Measurements from ENCODE around the gene HAVCR2. TPM values are rescaled to one million over a fixed set of nuclear protein-coding genes. Genes with fewer than 3 reads are reported as not detected.

HAVCR2 gene
- total and polyA plus RNA-seq, 9 of the 15 experiments (the other 6 are each of a cell fraction or from before 2014, with no cell fraction given): 0.04 to 0.11 (median 0.06) TPM; not detected in 5

DNA sequence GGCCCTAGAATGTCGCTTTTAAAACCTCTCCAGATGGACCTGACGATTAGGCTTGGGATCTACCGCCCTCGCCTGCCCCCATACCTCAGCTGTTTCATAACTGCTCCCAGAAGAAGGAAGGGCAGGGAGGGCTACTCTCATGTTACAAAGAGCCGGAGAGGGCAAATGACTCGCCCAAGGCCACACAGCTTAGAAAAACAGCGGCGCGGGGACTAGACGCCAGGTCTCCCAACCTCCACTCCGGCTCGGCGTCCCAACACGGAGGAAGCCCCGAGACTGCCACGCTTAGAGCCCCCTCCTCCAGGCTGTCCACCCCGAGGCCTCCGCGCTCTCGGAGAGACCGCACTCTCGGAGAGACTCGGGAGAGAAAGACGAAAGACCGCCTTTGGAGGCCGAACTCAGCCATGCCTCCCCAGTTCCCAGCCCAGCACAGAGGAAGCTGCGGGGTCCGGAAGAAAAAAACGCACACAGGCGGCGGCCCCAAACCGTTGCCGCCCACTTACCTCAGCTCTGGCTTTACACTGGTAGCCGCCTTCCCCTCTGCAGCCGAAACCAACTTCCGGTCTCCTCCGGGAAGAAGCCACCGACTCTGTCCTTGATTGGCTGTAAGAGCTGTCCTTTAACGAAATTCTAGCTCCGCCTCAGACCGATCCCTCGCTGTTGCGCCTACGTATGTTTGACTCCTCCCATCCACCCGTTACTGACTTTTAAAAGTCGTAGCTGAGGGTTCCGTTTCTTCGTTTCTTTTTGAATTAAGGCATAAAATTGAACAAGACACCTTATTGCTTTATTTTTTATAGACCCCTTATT lies 33.7 kb upstream of the HAVCR2 start, which contains the start of gene MED7 (continued):
- TF ChIP-seq, protein P1, sequence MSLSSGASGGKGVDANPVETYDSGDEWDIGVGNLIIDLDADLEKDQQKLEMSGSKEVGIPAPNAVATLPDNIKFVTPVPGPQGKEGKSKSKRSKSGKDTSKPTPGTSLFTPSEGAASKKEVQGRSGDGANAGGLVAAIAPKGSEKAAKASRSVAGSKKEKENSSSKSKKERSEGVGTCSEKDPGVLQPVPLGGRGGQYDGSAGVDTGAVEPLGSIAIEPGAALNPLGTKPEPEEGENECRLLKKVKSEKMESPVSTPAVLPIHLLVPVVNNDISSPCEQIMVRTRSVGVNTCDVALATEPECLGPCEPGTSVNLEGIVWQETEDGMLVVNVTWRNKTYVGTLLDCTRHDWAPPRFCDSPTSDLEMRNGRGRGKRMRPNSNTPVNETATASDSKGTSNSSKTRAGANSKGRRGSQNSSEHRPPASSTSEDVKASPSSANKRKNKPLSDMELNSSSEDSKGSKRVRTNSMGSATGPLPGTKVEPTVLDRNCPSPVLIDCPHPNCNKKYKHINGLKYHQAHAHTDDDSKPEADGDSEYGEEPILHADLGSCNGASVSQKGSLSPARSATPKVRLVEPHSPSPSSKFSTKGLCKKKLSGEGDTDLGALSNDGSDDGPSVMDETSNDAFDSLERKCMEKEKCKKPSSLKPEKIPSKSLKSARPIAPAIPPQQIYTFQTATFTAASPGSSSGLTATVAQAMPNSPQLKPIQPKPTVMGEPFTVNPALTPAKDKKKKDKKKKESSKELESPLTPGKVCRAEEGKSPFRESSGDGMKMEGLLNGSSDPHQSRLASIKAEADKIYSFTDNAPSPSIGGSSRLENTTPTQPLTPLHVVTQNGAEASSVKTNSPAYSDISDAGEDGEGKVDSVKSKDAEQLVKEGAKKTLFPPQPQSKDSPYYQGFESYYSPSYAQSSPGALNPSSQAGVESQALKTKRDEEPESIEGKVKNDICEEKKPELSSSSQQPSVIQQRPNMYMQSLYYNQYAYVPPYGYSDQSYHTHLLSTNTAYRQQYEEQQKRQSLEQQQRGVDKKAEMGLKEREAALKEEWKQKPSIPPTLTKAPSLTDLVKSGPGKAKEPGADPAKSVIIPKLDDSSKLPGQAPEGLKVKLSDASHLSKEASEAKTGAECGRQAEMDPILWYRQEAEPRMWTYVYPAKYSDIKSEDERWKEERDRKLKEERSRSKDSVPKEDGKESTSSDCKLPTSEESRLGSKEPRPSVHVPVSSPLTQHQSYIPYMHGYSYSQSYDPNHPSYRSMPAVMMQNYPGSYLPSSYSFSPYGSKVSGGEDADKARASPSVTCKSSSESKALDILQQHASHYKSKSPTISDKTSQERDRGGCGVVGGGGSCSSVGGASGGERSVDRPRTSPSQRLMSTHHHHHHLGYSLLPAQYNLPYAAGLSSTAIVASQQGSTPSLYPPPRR (CRISPR knock-in tag; IDR thresholded peaks at IDR 0.05; ENCODE audit: borderline replicate concordance): no peak
- peak; percentile 97 for TF ChIP-seq FOXM1 (IDR thresholded peaks at IDR 0.05; ENCODE audit: low read depth)
- TF ChIP-seq FOXM1 (CRISPR knock-in tag; IDR thresholded peaks at IDR 0.05; ENCODE audit: low read depth): no peak
- no peak for TF ChIP-seq EWSR1 (IDR thresholded peaks at IDR 0.05; ENCODE audit: borderline replicate concordance, low read depth, partially characterized antibody)
- TF ChIP-seq ATF7 (IDR thresholded peaks at IDR 0.05): peak; percentile 76; the same call in 1 of the 2 replicates
- no peak for TF ChIP-seq NR3C1 (CRISPR knock-in tag; IDR thresholded peaks at IDR 0.05)
- no peak for TF ChIP-seq NR2F6 (CRISPR knock-in tag; IDR thresholded peaks at IDR 0.05)
- TF ChIP-seq HDAC2 (IDR thresholded peaks at IDR 0.05): no peak; the same call in 1 of the 2 replicates
- peak; percentile 64; the same call in 1 of the 2 replicates for TF ChIP-seq ETV1 (tag; conservative IDR thresholded peaks at IDR 0.05; ENCODE audit: low read depth)
- TF ChIP-seq PHB (CRISPR knock-in tag; IDR thresholded peaks at IDR 0.05): no peak
- TF ChIP-seq HDGF (IDR thresholded peaks at IDR 0.05): no peak
- no peak for TF ChIP-seq MECOM (CRISPR knock-in tag; IDR thresholded peaks at IDR 0.05)
- TF ChIP-seq ZNF696 (CRISPR knock-in tag; conservative IDR thresholded peaks at IDR 0.05): no peak
- TF ChIP-seq, protein P2, sequence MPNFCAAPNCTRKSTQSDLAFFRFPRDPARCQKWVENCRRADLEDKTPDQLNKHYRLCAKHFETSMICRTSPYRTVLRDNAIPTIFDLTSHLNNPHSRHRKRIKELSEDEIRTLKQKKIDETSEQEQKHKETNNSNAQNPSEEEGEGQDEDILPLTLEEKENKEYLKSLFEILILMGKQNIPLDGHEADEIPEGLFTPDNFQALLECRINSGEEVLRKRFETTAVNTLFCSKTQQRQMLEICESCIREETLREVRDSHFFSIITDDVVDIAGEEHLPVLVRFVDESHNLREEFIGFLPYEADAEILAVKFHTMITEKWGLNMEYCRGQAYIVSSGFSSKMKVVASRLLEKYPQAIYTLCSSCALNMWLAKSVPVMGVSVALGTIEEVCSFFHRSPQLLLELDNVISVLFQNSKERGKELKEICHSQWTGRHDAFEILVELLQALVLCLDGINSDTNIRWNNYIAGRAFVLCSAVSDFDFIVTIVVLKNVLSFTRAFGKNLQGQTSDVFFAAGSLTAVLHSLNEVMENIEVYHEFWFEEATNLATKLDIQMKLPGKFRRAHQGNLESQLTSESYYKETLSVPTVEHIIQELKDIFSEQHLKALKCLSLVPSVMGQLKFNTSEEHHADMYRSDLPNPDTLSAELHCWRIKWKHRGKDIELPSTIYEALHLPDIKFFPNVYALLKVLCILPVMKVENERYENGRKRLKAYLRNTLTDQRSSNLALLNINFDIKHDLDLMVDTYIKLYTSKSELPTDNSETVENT (CRISPR knock-in tag; IDR thresholded peaks at IDR 0.05): no peak
- TF ChIP-seq GABPB1 (CRISPR knock-in tag; IDR thresholded peaks at IDR 0.05): peak; percentile 96
- no peak for TF ChIP-seq ZNF79 (CRISPR knock-in tag; IDR thresholded peaks at IDR 0.05; ENCODE audit: low read depth)
- TF ChIP-seq ZNF347 (CRISPR knock-in tag; IDR thresholded peaks at IDR 0.05; ENCODE audit: low read depth): no peak

Measured in K562 (cell line).